ENCODE results near the gene PSME3IP1. TPM values are rescaled to one million over a fixed set of nuclear protein-coding genes. Genes with fewer than 3 reads are reported as not detected.
A peak's percentile ranks its signal among the peaks of the same experiment; 100 is the strongest.

Gene PSME3IP1
- polyA plus RNA-seq, 1 donor (not counting 4 experiments of a cell fraction or from before 2014, with no cell fraction given), result 75.7 TPM

- no peak overlapping the region for H3K9ac ChIP-seq (ENCODE audit: control insufficient read depth, extremely low read depth, insufficient read depth, low read length)
- TF ChIP-seq EZH2 (IDR thresholded peaks at IDR 0.05; ENCODE audit: low read length) (no peak), CTCF (optimal IDR thresholded peaks at IDR 0.05 in 1 of 3, IDR thresholded peaks at IDR 0.05 in 1 of 3, conservative IDR thresholded peaks at IDR 0.05 in 1 of 3; ENCODE audit: extremely low read depth in 1 of 3, insufficient read depth in 2 of 3, low read length in 3 of 3) (no peak)
- DNase-seq (ENCODE audit: low read depth, low spot score), result no peak
- H3K79me2 ChIP-seq (ENCODE audit: control insufficient read depth, insufficient read depth, low read length), result no peaks in the 10 kb centered on the region
- no peak overlapping the region for H2AFZ ChIP-seq (ENCODE audit: control insufficient read depth, low read length)
- H3K9me1 ChIP-seq (ENCODE audit: control insufficient read depth, extremely low read depth, insufficient read depth, low read length), result peaks cover 5% of the 10 kb centered on the region
- FAIRE-seq, result no peak
- peaks cover 16% of the 10 kb centered on the region for H3K4me1 ChIP-seq (ENCODE audit: control insufficient read depth, extremely low read depth, insufficient read depth, low read length)
- H3K36me3 ChIP-seq (ENCODE audit: control insufficient read depth in 2 of 2, extremely low read depth in 1 of 2, insufficient read depth in 2 of 2, low read length in 2 of 2), result peaks cover 6 to 8% of the 10 kb centered on the region in 2 experiments
- no peak overlapping the region for H3K4me2 ChIP-seq (ENCODE audit: control insufficient read depth, extremely low read depth, insufficient read depth, low read depth, low read length)
- H4K20me1 ChIP-seq (ENCODE audit: control insufficient read depth, extremely low read depth, insufficient read depth, low read length), result no peaks in the 10 kb centered on the region
- no peak overlapping the region for H3K27ac ChIP-seq (ENCODE audit: control insufficient read depth, insufficient read depth, low read length)
- no peaks in the 10 kb centered on the region for H3K9me3 ChIP-seq (ENCODE audit: control insufficient read depth, low read depth, low read length)
- no peak overlapping the region for H3K4me3 ChIP-seq (ENCODE audit: control insufficient read depth in 2 of 3, extremely low read depth in 1 of 3, insufficient read depth in 2 of 3, low read depth in 1 of 3, low read length in 3 of 3)
- H3K27me3 ChIP-seq (ENCODE audit: control insufficient read depth, extremely low read depth, insufficient read depth, low read length), result no peaks in the 10 kb centered on the region
- dilution Hi-C loops (cut with MboI; ENCODE audit: extremely low pct_ligation_motif_present, low sequenced_read_pairs), result no loop called here
Measured at GRCh38 chr16:57148481-57148880, 37.4 kb downstream of the PSME3IP1 start.

- Histone ChIP-seq H3K4me1 (ENCODE audit: control insufficient read depth, extremely low read depth, insufficient read depth, low read length) (peaks cover 16% of the 10 kb centered on the region), H3K9me1 (ENCODE audit: control insufficient read depth, extremely low read depth, insufficient read depth, low read length) (peaks cover 5% of the 10 kb centered on the region), H2AFZ (ENCODE audit: control insufficient read depth, low read length) (no peak overlapping the region), H3K27ac (ENCODE audit: control insufficient read depth, insufficient read depth, low read length) (no peak overlapping the region), H3K9me3 (ENCODE audit: control insufficient read depth, low read depth, low read length) (no peaks in the 10 kb centered on the region), H4K20me1 (ENCODE audit: control insufficient read depth, extremely low read depth, insufficient read depth, low read length) (no peaks in the 10 kb centered on the region), H3K4me2 (ENCODE audit: control insufficient read depth, extremely low read depth, insufficient read depth, low read depth, low read length) (peak overlapping the region; percentile 11), H3K4me3 (ENCODE audit: control insufficient read depth in 2 of 3, extremely low read depth in 1 of 3, insufficient read depth in 2 of 3, low read depth in 1 of 3, low read length in 3 of 3) (no peak overlapping the region), H3K36me3 (ENCODE audit: control insufficient read depth in 2 of 2, extremely low read depth in 1 of 2, insufficient read depth in 2 of 2, low read length in 2 of 2) (peaks cover 3 to 6% of the 10 kb centered on the region in 2 experiments), H3K79me2 (ENCODE audit: control insufficient read depth, insufficient read depth, low read length) (no peaks in the 10 kb centered on the region), H3K9ac (ENCODE audit: control insufficient read depth, extremely low read depth, insufficient read depth, low read length) (no peak overlapping the region), H3K27me3 (ENCODE audit: control insufficient read depth, extremely low read depth, insufficient read depth, low read length) (no peaks in the 10 kb centered on the region)
- TF ChIP-seq CTCF (optimal IDR thresholded peaks at IDR 0.05 in 1 of 3, IDR thresholded peaks at IDR 0.05 in 1 of 3, conservative IDR thresholded peaks at IDR 0.05 in 1 of 3; ENCODE audit: extremely low read depth in 1 of 3, insufficient read depth in 2 of 3, low read length in 3 of 3) (no peak), EZH2 (IDR thresholded peaks at IDR 0.05; ENCODE audit: low read length) (no peak)
- peak; percentile 49 for FAIRE-seq
- no peak for DNase-seq (ENCODE audit: low read depth, low spot score)
- dilution Hi-C loops (cut with MboI; ENCODE audit: extremely low pct_ligation_motif_present, low sequenced_read_pairs), result no loop called here
Measured at GRCh38 chr16:57147381-57148221, 38.2 kb downstream of the PSME3IP1 start.
